ENCODE results near the gene RDM1.

Gene RDM1

GRCh38 chr17:35930211-35931065 is at the start of gene RDM1:
Gene RDM1, minus strand, starts transcription at chr17:35930773. Its CDS starts 46 bp downstream, at chr17:35930727.
- H3K4me3 ChIP-seq (replicated peaks; ENCODE audit: low read depth, low read length), result peak within 1 kb of the TSS; percentile 48
- peak; percentile 52 for DNase-seq (ENCODE audit: low read depth)
- no peak for TF ChIP-seq CTCF (IDR thresholded peaks at IDR 0.05; ENCODE audit: low read length, missing control alignments)

GRCh38 chr17:35978346-35978745 is 47.8 kb upstream of the RDM1 start:
- TF ChIP-seq CTCF (IDR thresholded peaks at IDR 0.05; ENCODE audit: low read length, missing control alignments), result no peak
- H3K4me3 ChIP-seq (replicated peaks; ENCODE audit: low read depth, low read length), result no peak overlapping the region
- DNase-seq (ENCODE audit: low read depth), result no peak

GRCh38 chr17:35977509-35977908 is 46.9 kb upstream of the RDM1 start:
- no peak overlapping the region for H3K4me3 ChIP-seq (replicated peaks; ENCODE audit: low read depth, low read length)
- TF ChIP-seq CTCF (IDR thresholded peaks at IDR 0.05; ENCODE audit: low read length, missing control alignments), result no peak
- DNase-seq (ENCODE audit: low read depth), result no peak

- TF ChIP-seq CTCF (IDR thresholded peaks at IDR 0.05; ENCODE audit: low read length, missing control alignments), result no peak
- peak; percentile 5 for DNase-seq (ENCODE audit: low read depth)
- no peak overlapping the region for H3K4me3 ChIP-seq (replicated peaks; ENCODE audit: low read depth, low read length)
Observed at GRCh38 chr17:35973333-35974260, 43.0 kb upstream of the RDM1 start.

- DNase-seq (ENCODE audit: low read depth), result no peak
- TF ChIP-seq CTCF (IDR thresholded peaks at IDR 0.05; ENCODE audit: low read length, missing control alignments), result no peak
- H3K4me3 ChIP-seq (replicated peaks; ENCODE audit: low read depth, low read length), result no peak overlapping the region
Observed at GRCh38 chr17:35972945-35973332, 42.4 kb upstream of the RDM1 start.

GRCh38 chr17:35972535-35972934 is 42.0 kb upstream of the RDM1 start:
- H3K4me3 ChIP-seq (replicated peaks; ENCODE audit: low read depth, low read length), result no peak overlapping the region
- DNase-seq (ENCODE audit: low read depth), result no peak
- no peak for TF ChIP-seq CTCF (IDR thresholded peaks at IDR 0.05; ENCODE audit: low read length, missing control alignments)
